Measurements from ENCODE around the gene SPOCK2. TPM values are rescaled to one million over a fixed set of nuclear protein-coding genes. Genes with fewer than 3 reads are reported as not detected.

SPOCK2 gene
- total RNA-seq, 1 experiment from 2014 or later = 1.8 TPM

GRCh38 chr10:72081772-72082590, 6.4 kb downstream of the SPOCK2 start:
- Histone ChIP-seq H3K4me1 (ENCODE audit: insufficient read depth, low read length) (no peaks in the 10 kb centered on the region), H2BK15ac (ENCODE audit: low read depth, low read length) (no peak overlapping the region), H2AFZ (ENCODE audit: low read length) (no peak overlapping the region), H2BK20ac (ENCODE audit: low read depth, low read length, poor library complexity, severe bottlenecking) (no peak overlapping the region), H3K56ac (ENCODE audit: insufficient read length, low read depth, low read length) (no peak overlapping the region), H2AK5ac (ENCODE audit: insufficient read length, low read length) (no peak overlapping the region), H3K27me3 (ENCODE audit: insufficient read depth, low read length) (peaks cover 9% of the 10 kb centered on the region; the same call in 1 of the 2 replicates), H4K8ac (replicated peaks; ENCODE audit: insufficient read length, low read depth, low read length) (no peak overlapping the region), H3K9me3 (ENCODE audit: control insufficient read depth, low read depth, low read length) (no peaks in the 10 kb centered on the region), H3K79me1 (ENCODE audit: insufficient read depth, low read depth, low read length, poor library complexity, severe bottlenecking) (no peaks in the 10 kb centered on the region), H4K91ac (ENCODE audit: insufficient read length, low read depth, low read length) (no peak overlapping the region), H3T11ph (ENCODE audit: low read length) (no peak overlapping the region), H3K23me2 (ENCODE audit: insufficient read length, low read depth, low read length, poor library complexity, severe bottlenecking) (peaks cover 6% of the 10 kb centered on the region), H4K5ac (ENCODE audit: insufficient read length, low read depth, low read length) (no peak overlapping the region), H3K4ac (ENCODE audit: low read depth, low read length) (no peak overlapping the region), H3K18ac (ENCODE audit: insufficient read length, low read depth, low read length) (no peak overlapping the region), H2BK120ac (ENCODE audit: low read depth, low read length, poor library complexity, severe bottlenecking) (no peak overlapping the region), H2BK12ac (ENCODE audit: insufficient read length, low read depth, low read length) (no peak overlapping the region), H3K79me2 (ENCODE audit: insufficient read depth, low read length) (no peaks in the 10 kb centered on the region), H2BK5ac (ENCODE audit: insufficient read length, low read length) (no peak overlapping the region), H3K14ac (ENCODE audit: insufficient read depth, low read length) (no peak overlapping the region), H3K4me2 (ENCODE audit: insufficient read depth, insufficient read length, low read length) (no peak overlapping the region), H3K9ac (ENCODE audit: extremely low read depth, insufficient read length, low read length) (no peak overlapping the region), H3K27ac (ENCODE audit: insufficient read length, low read depth, low read length) (no peak overlapping the region), H4K20me1 (ENCODE audit: control insufficient read depth, insufficient read depth, insufficient read length) (no peaks in the 10 kb centered on the region), H3K23ac (ENCODE audit: insufficient read length, low read depth, low read length) (no peak overlapping the region)
- H3K9me3 Mint-ChIP-seq = peaks cover 0 to 2% of the 10 kb centered on the region in 2 experiments; a peak in 3 of 5 replicates
- no CpG with 5 or more reads among the region's 14 CpGs for WGBS (ENCODE audit: extremely low coverage, insufficient read length, low lambda C conversion rate)
- DNase-seq = no peak
- H3K27me3 Mint-ChIP-seq (ENCODE audit: low read depth) = peaks cover 27% of the 10 kb centered on the region
- H3K4me1 Mint-ChIP-seq = peaks cover 15 to 28% of the 10 kb centered on the region in 2 experiments
- H3K4me3 Mint-ChIP-seq = no peak overlapping the region
- peak overlapping the region in 1 of 3 experiments; percentile 67; a peak in 1 of 7 replicates for H3K27ac Mint-ChIP-seq
- no peak for TF ChIP-seq CTCF (conservative IDR thresholded peaks at IDR 0.05)
- no peaks in the 10 kb centered on the region for H3K36me3 Mint-ChIP-seq (ENCODE audit: insufficient read depth in 1 of 3, low read depth in 3 of 3)
